ENCODE results near the gene QRSL1.
"Not testable (repeated sequence)": the region's sequence is repeated elsewhere in the genome, so short reads cannot be mapped to it uniquely, and the experiment has no call there.

The QRSL1 gene

DNA sequence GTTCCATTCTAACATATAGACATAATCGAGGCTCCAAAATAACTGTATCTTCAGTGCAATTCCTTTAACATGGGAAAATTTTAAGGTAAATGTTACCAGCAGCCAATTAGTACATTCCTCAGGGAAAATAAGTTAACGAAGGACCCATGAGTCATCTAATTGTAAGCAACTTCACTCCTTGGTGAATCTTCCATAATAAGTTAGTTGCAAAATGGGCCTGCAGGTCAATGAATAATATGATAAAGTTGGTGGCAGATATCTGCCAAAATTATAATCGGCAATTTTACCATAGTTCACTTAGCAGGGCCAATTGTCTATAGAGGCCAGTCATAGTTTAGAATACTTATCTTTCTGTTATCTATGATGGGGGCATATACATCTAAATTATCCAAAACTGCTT lies 42.3 kb downstream of the QRSL1 start:
- Histone ChIP-seq H3K4me3 (no peak overlapping the region), H3K9me3 (no peaks in the 10 kb centered on the region), H3K36me3 (replicated peaks) (no peaks in the 10 kb centered on the region; the same call in 1 of the 2 replicates), H3K27me3 (ENCODE audit: low read depth) (no peaks in the 10 kb centered on the region), H3K4me1 (peaks cover 13% of the 10 kb centered on the region)
- in situ Hi-C loops (cut with MboI; ENCODE audit: low sequenced_read_pairs) = no loop called here
- no peak for DNase-seq (ENCODE audit: low spot score in 2 of 2)

GRCh38 chr6:106674541-106675229 lies 45.3 kb downstream of the QRSL1 start:
- no peak overlapping the region for H3K4me3 ChIP-seq
- no peak for DNase-seq (ENCODE audit: low spot score in 2 of 2)
- in situ Hi-C loops (cut with MboI; ENCODE audit: low sequenced_read_pairs) = no loop called here
- no peaks in the 10 kb centered on the region for H3K27me3 ChIP-seq (ENCODE audit: low read depth)
- H3K4me1 ChIP-seq = peaks cover 13% of the 10 kb centered on the region
- no peaks in the 10 kb centered on the region for H3K9me3 ChIP-seq
- no peaks in the 10 kb centered on the region for H3K36me3 ChIP-seq (replicated peaks)

DNA sequence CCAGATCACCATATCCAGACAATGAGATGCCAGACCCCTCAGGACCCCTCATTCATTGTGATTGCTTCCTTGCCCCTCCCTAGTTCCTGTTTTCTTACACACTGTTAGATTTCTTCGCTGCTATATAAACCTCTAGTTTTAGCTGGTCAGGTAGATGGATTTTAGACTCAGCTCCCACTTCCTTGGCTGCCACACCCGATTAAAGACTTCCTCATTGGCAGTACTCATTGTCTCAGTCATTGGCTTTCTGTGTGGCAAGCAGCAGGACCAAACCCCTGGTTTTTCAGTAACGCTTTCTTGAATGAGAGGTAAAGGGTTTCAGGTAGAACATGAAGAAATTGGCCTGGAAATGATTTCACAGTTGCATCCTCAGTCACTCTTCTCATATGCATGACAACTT lies 47.9 kb downstream of the QRSL1 start:
- in situ Hi-C loops (cut with MboI; ENCODE audit: low sequenced_read_pairs) = no loop called here
- Histone ChIP-seq H3K36me3 (replicated peaks) (no peaks in the 10 kb centered on the region), H3K27me3 (ENCODE audit: low read depth) (0 out of 2 replicates have a peak, but pooled peaks cover 3% of the 10 kb centered on the region), H3K9me3 (no peaks in the 10 kb centered on the region), H3K4me3 (no peak overlapping the region), H3K4me1 (peaks cover 5% of the 10 kb centered on the region)
- no peak for DNase-seq (ENCODE audit: low spot score in 2 of 2)

GRCh38 chr6:106684011-106684410 lies 54.6 kb downstream of the QRSL1 start:
- no peak overlapping the region for H3K4me3 ChIP-seq
- H3K4me1 ChIP-seq = no peaks in the 10 kb centered on the region
- H3K27me3 ChIP-seq (ENCODE audit: low read depth) = 0 out of 2 replicates have a peak, but pooled peaks cover 3% of the 10 kb centered on the region
- no peak for DNase-seq (ENCODE audit: low spot score in 2 of 2)
- in situ Hi-C loops (cut with MboI; ENCODE audit: low sequenced_read_pairs) = no loop called here
- H3K36me3 ChIP-seq (replicated peaks) = no peaks in the 10 kb centered on the region
- H3K9me3 ChIP-seq = no peaks in the 10 kb centered on the region

DNA sequence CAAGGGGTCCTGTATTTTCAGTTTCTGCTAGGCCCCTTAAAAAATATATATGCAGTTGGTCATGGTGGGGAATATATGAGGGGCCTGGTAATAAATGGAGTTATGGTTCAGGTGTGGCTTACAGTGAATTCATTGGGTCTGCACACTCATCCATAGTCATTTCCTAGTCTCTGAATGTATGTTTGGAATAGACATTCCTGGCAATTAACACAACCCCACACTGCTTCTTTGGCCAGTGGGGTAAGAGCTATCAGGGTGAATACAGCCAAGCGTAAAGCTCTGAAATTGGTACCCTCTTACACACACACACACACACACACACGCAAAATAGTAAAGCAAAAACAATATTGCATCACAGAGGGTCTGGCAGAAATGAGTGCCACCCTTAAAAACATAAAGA lies 56.5 kb downstream of the QRSL1 start:
- no peaks in the 10 kb centered on the region for H3K36me3 ChIP-seq (replicated peaks)
- no peak for DNase-seq (ENCODE audit: low spot score in 2 of 2)
- in situ Hi-C loops (cut with MboI; ENCODE audit: low sequenced_read_pairs) = no loop called here

DNA sequence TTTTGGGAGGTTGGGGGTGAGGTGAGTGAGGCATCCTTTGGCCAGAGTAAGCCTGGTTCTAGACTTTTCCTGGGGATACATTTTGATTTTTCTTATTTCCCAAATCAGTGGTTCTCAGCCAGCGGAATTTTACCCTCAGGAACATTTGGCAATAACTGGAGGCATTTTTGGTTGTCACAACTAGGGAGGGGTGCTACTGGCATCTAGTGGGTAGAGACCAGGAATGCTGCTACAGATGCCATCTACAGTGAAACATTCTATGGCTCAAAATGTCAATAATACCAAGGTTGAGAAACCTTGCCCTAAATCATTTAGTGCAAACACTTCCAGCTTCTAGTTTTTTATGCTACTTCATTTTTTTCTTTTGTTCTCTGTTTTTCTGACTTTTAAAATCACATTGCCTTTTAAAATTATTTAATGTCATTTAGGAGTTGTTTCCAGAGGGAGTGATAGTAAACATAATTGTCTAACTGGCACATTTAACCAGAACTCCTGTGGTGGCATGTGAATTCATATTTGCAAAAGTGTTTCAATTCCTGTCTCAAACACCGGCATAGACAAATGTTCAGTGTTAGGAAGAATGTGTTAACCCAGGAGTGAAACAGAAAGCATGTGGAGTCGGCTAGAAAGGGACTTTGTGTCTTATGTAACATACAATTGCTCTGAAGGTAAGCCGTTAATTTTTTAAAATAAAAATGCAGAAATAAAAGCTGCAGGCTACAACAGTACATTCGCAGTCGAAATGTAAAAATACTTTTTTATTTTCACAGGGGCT lies 59.0 kb downstream of the QRSL1 start:
- H3K4me1 ChIP-seq = peaks cover 10% of the 10 kb centered on the region
- H3K9me3 ChIP-seq = no peaks in the 10 kb centered on the region
- no peaks in the 10 kb centered on the region for H3K27me3 ChIP-seq (ENCODE audit: low read depth)
- H3K36me3 ChIP-seq (replicated peaks) = no peaks in the 10 kb centered on the region
- DNase-seq (ENCODE audit: low spot score in 2 of 2) = no peak
- in situ Hi-C loops (cut with MboI; ENCODE audit: low sequenced_read_pairs) = no loop called here
- no peak overlapping the region for H3K4me3 ChIP-seq

More for the DNA sequence above, 56.5 kb downstream of the QRSL1 start:
- no peaks in the 10 kb centered on the region for H3K4me1 ChIP-seq
- no peaks in the 10 kb centered on the region for H3K9me3 ChIP-seq
- H3K27me3 ChIP-seq (ENCODE audit: low read depth) = 0 out of 2 replicates have a peak, but pooled peaks cover 3% of the 10 kb centered on the region
- no peak overlapping the region for H3K4me3 ChIP-seq

- in situ Hi-C loops (cut with MboI; ENCODE audit: low sequenced_read_pairs) = no loop called here
- Histone ChIP-seq H3K4me1 (peaks cover 10% of the 10 kb centered on the region), H3K4me3 (no peak overlapping the region), H3K27me3 (ENCODE audit: low read depth) (no peaks in the 10 kb centered on the region), H3K9me3 (no peaks in the 10 kb centered on the region), H3K36me3 (replicated peaks) (no peaks in the 10 kb centered on the region)
- DNase-seq (ENCODE audit: low spot score in 2 of 2) = peak; percentile 64 to 76
Observed at GRCh38 chr6:106692112-106692818, 62.9 kb downstream of the QRSL1 start.

DNA sequence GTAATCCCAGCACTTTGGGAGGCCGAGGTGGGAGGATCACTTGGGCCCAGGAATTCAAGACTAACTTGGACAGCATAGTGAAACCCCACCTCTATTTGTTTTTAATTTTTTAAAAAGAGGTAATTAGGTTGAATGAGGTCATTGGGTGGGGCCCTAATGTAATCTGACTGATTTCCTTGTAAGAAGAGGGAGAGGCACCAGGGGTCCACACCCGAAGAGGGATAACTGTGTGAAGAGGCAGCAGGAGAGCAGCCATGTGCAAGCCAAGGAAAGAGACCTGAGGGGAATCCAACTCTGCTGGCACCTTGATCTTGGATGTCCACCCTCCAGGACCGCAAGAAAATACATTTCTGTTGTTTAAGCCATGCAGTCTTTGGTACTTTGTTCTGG lies 63.4 kb downstream of the QRSL1 start:
- Histone ChIP-seq H3K9me3 (no peaks in the 10 kb centered on the region), H3K27me3 (ENCODE audit: low read depth) (no peaks in the 10 kb centered on the region), H3K4me3 (no peak overlapping the region), H3K36me3 (replicated peaks) (no peaks in the 10 kb centered on the region), H3K4me1 (peaks cover 10% of the 10 kb centered on the region)
- in situ Hi-C loops (cut with MboI; ENCODE audit: low sequenced_read_pairs) = no loop called here
- no peak for DNase-seq (ENCODE audit: low spot score in 2 of 2)

DNA sequence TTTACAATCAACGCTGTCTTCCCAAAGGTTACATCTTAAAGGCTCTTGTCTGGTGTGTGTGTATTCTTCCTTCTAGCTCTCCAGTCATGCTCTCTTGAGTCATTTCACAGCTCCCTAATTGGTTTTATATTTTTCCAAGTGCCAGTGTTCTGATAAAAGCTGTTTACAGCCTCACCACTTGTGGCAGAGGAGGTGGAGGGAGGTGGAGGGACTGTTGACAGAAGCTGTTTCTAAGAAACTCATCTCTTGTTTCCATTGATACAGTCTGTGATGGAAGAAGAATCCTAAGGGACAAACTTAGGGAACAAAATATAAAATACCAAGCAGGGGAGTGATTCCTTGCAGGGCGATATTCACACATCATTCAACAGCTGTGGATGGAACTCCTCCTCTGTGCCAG lies 64.0 kb downstream of the QRSL1 start:
- Histone ChIP-seq H3K27me3 (ENCODE audit: low read depth) (no peaks in the 10 kb centered on the region), H3K36me3 (replicated peaks) (no peaks in the 10 kb centered on the region), H3K4me3 (no peak overlapping the region), H3K9me3 (no peaks in the 10 kb centered on the region), H3K4me1 (peaks cover 10% of the 10 kb centered on the region)
- in situ Hi-C loops (cut with MboI; ENCODE audit: low sequenced_read_pairs) = no loop called here
- no peak for DNase-seq (ENCODE audit: low spot score in 2 of 2)

- in situ Hi-C loops (cut with MboI; ENCODE audit: low sequenced_read_pairs) = no loop called here
- no peak for DNase-seq (ENCODE audit: low spot score in 2 of 2)
- H3K27me3 ChIP-seq (ENCODE audit: low read depth) = no peaks in the 10 kb centered on the region
- no peak overlapping the region for H3K4me3 ChIP-seq
- H3K36me3 ChIP-seq (replicated peaks) = no peaks in the 10 kb centered on the region
- H3K9me3 ChIP-seq = no peaks in the 10 kb centered on the region
- peaks cover 10% of the 10 kb centered on the region for H3K4me1 ChIP-seq
Observed at GRCh38 chr6:106694343-106694742, 65.0 kb downstream of the QRSL1 start.

DNA sequence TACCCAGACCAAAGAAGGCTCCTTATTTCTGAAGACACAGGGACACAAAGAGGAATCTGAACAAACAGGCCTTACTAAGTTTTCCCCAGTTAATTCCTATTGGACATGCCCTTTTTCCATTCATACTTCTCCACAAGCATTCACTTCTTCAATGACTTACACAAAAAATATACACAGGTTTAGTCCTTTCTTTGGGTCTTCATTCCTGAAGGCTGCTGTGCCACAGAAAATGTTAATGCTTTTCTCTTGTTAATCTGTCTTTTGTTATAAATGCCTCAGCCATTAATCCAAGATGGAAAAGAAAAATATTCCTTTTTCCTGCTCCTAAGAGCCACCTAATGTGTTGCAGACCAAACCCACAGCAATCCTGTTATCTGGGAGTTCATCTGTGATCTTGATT lies 71.2 kb downstream of the QRSL1 start:
- peak; percentile 34 to 93 for DNase-seq (ENCODE audit: low spot score in 2 of 2)
- in situ Hi-C loops (cut with MboI; ENCODE audit: low sequenced_read_pairs) = no loop called here
- Histone ChIP-seq H3K9me3 (peaks cover 4% of the 10 kb centered on the region), H3K4me1 (peaks cover 12% of the 10 kb centered on the region), H3K36me3 (replicated peaks) (no peaks in the 10 kb centered on the region), H3K4me3 (no peak overlapping the region), H3K27me3 (ENCODE audit: low read depth) (no peaks in the 10 kb centered on the region)

DNA sequence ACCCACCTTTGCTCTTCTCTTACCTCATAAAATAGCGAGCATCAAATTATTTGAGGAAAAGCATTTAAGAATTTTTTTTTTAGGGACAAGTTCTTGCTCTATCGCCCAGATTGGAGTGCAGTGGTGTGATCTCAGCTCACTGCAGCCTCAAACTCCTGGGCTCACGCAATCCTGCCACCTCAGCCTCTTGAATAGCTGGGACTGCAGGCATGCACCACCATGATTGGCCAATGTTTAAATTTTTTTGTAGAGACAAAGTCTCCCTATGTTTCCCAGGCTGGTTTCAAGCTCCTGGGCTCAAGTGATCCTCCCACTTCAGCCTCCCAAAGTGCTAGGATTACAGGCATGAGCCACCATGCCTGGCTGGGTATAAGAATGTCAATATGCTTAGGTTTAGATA lies 71.8 kb downstream of the QRSL1 start:
- DNase-seq (ENCODE audit: low spot score in 2 of 2); H3K4me3 ChIP-seq; in situ Hi-C loops (cut with MboI; ENCODE audit: low sequenced_read_pairs); H3K36me3 ChIP-seq (replicated peaks); H3K27me3 ChIP-seq (ENCODE audit: low read depth); H3K9me3 ChIP-seq: not testable (repeated sequence)
- H3K4me1 ChIP-seq = peaks cover 12% of the 10 kb centered on the region

DNA sequence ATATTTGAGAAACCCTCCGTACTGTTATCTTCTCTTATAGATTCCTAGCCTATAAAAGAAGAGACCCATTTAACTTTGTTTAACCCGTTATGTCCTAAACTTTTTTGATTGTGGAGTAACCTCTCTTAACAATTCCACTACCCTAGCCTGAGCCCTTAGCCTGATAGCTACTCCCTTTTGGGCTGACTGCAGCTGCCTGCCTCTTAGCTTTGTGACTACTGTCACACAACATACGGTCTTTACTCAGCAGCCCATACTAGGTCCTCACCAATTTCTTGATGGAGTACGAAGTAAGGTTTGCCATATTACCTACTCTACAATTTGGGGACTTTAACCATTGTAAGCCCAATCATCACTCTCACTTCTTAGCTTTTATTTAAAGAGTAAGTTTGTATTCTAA lies 72.7 kb downstream of the QRSL1 start:
- no peak for DNase-seq (ENCODE audit: low spot score in 2 of 2)
- no peaks in the 10 kb centered on the region for H3K27me3 ChIP-seq (ENCODE audit: low read depth)
- peaks cover 4% of the 10 kb centered on the region for H3K9me3 ChIP-seq
- no peaks in the 10 kb centered on the region for H3K36me3 ChIP-seq (replicated peaks)
- in situ Hi-C loops (cut with MboI; ENCODE audit: low sequenced_read_pairs) = no loop called here
- no peak overlapping the region for H3K4me3 ChIP-seq
- H3K4me1 ChIP-seq = peaks cover 12% of the 10 kb centered on the region

All from HAP-1 (cell line).